Astrocyte of the spinal cord (primary cell): ENCODE measurements around the gene ACOT2.

Source experiments
- DNase-seq: peaks from one replicate; pipeline ENCODE4 v3.0.0; 2011; ENCODE audit warnings: low read depth, low spot score
- H3K4me3 ChIP-seq: 2 replicates; pipeline ENCODE4 v1.5.1; 2011; ENCODE audit warnings: low read depth, mild to moderate bottlenecking, low read length, moderate library complexity
- CTCF ChIP-seq: IDR thresholded peaks from 2 replicates; pipeline ENCODE4 v1.5.1; 2012; ENCODE audit warnings: low read depth, mild to moderate bottlenecking, low read length, inconsistent platforms
- in situ Hi-C: cut with HindIII; loops from 2 replicates; pipeline ENCODE4 v1.10.0; 2017; ENCODE audit warnings: low sequenced_read_pairs

ACOT2 gene

GRCh38 chr14:73619524-73619923 lies 50.5 kb downstream of the ACOT2 start:
- no peak for TF ChIP-seq CTCF
- no peak for DNase-seq
- no peak overlapping the region for H3K4me3 ChIP-seq
- in situ Hi-C loops = no loop called here

GRCh38 chr14:73620268-73620667 lies 51.3 kb downstream of the ACOT2 start:
- H3K4me3 ChIP-seq = no peak overlapping the region
- TF ChIP-seq CTCF = no peak
- in situ Hi-C loops = no loop called here
- DNase-seq = no peak

GRCh38 chr14:73623504-73624054 lies 54.6 kb downstream of the ACOT2 start:
- no peak for DNase-seq
- in situ Hi-C loops = no loop called here
- no peak for TF ChIP-seq CTCF
- no peak overlapping the region for H3K4me3 ChIP-seq
